GM21526 (cell line): ENCODE measurements around the gene ZC3H12D.

Experiments used
- ATAC-seq: cut with Tn5 transposase; IDR thresholded peaks from one replicate; pipeline ENCODE4 v1.9.1; 2021; ENCODE audit warnings: moderate library complexity; ENCODE audit not compliant: unreplicated experiment, low FRiP score

The ZC3H12D gene

DNA sequence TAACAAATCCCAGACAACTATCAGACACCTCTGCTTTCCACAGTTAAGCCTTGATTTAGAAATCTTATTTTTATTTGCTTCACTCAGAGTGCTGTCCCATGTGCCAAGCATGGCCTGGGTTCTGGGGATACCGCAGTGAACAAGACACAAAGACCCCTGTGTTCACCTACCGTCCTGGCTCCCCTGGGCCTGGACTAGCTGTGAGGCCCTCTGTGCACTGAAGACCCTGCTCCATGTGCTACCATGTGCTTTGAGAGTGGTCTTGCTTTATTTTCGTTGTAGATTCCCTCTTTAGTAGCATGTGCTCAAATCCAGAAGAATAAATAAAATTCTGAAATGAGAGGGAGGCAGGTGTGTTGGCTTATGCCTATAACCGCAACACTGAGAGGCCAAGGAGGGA lies 62.2 kb downstream of the ZC3H12D start:
- ATAC-seq: no peak

DNA sequence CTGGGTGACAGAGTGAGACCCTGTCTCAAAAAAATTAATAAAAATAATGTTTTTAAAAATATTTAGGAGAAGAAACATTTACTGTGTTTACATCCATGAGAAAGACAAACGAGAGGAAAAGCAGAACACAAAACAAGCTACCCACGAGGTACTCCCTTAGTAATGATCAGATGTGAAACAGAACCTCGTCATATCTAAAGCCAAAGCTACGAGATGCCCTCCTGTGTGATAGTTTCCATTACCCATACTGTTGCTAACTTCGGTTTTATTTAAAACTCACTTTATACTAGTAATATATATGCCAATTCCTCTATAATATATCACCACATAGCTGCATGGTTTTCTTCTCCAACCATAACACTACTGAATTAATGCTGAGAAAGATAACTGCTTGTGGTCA lies 63.7 kb downstream of the ZC3H12D start:
- ATAC-seq: no peak

DNA sequence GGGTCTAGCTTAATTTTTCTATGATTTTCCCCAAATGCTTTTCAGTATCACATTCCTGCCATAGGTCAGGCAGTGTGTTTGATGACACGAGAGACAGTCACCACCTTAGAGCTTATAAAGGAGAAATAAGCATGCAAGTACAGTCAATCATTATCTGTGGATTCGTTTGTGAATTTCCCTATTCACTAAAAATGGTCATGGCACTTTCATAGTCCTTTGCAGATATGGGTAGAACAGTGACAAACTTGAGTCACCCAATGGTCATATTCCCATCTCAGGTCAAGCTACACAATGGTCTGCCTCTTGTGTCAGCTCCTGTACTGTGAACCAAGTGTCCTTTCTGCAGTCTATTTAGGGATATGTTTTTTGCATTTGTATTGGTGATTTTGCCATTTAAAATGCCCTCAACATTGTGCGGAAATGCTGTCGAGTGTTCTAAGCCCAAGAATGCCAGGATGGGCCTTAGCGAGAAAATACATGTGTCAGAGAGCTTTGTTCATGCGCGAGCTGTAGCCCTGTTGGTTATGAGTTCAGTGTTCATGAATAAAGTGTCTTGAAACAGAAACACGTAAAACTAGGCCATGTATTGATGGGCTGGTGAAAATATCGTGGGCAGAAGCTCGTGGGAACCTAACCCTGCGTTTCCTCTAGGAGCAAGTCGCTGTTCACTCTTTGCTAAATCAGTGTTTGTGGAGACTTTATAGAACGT lies 65.0 kb downstream of the ZC3H12D start:
- ATAC-seq: no peak

DNA sequence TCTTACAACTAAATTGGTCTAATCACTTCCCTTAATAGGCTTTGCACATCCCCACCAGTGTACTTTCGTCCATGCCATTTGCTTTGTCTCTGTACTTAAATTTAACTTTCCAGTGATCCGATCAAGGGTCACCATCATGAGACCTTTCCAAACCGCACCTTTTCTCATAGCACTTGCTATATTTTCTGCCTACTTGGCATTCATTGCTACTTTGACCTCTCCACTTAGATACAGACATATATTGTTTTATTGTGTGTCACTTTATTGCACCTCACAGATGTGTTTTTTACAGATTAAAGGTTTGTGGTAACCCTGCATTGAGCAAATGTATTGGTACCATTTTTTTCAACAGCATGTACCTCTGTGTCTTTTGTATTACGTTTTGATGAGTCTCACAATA lies 70.0 kb downstream of the ZC3H12D start:
- ATAC-seq: no peak

DNA sequence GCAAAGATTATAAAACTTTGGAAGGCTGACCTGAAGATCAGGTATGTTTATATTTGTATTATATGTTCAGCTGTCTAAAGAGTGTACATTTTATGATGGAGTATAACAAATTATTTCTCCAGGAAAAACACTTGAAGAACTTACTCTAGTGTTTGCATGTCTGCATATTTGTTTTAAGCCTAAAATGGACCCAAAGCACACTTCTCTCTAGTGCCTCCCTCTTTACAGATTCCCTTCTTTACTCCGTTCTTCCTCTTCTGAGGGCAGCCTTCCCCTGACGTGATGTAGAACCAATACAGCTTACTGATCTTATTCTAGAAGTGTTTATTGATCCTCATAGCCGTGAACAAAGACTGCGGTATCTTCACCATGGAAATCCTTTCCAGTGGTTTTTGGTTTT lies 70.8 kb downstream of the ZC3H12D start:
- no peak for ATAC-seq

DNA sequence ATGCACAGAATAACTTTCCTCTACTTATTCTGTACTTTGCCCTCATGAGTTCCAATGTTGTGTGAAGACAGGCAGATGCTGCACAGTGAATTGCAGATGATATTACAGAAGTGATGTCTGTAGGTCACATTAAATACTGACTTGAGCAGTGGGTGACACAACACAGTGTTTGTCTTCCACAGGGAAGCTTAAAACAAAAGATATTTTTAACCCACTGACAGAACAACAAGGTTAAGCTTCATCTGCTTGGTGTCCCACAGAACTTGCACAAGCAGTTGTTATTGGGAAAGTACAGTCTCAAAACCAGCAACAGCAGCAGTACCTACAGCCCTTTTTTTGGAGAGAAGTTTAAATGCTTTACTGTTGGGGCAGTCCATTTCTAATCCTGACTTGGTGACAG lies 74.3 kb downstream of the ZC3H12D start:
- ATAC-seq: no peak

DNA sequence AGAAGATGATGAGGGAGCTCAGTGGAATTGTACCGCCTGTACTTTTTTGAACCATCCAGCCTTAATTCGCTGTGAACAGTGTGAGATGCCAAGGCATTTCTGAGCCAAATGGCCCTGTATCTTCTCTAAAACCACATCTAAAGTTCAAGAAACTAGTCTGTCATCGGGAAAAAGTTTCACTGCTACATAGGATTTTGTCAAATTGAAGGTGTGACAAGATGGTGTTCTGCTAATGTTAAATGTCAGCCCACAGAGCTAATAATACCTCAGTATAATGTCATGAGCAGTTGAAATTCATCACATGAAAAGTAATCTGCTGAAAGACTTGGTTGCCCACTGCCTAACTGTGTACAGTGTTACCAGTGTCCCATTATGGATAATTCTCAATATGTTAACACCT lies 75.2 kb downstream of the ZC3H12D start:
- ATAC-seq: no peak

DNA sequence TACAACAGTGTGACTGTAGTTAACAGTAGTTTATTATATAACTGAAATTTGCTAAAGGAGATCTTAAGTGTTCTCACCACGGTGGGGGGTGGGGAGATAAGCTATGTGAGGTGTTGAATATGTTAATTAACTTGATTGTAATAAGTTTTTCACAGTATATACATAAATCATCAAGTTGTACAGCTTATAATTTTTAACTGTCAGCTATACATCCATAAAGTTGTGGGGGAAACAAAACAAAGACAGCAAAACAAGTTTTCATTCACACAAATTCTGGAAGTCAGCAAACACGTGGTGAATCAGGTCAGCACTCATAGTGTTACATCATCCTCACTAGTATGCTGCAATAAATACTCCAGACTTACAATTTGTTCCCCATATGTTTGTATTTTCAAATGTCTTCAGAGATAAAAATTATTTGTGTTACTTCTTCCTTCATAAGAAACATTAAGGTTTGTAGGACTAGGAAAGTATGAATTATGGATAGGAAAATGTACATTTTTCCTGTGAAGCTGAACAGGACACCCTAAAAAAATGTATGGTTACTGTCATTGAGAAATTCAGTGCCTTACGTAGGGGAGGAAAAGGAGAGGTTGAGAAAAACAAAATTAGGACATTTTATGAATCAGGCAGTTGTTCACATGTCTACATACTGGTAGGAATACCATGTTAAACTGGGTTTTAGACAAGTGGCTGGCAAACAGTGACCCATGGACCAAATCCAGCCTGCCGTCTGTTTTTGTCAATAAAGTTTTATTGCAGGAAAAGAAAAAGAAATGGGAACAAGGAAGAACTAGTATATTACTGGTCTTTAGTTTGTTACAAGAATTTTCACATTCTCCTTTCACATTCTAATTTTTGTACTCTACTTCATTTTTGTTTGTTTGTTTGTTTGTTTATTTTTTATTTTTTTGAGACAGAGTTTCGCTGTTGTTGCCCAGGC lies 78.7 kb downstream of the ZC3H12D start:
- no peak for ATAC-seq

DNA sequence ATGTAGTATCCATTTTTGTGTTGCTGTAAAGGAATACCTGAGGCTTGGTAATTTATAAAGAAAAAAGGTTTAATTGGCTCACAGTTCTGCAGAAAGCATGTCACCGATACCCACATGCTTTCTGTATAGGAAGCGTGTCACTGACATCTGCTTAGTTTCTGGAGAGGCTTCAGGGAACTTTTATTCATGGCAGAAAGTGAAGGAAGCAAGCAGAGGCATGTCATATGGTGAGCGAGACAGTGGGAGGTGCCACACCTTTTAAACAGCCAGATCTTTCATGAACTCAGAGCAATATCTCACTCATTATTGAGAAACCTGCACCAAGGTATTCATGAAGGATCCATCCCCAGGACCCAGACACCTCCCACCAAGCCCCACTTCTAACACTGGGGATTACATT lies 81.3 kb downstream of the ZC3H12D start:
- ATAC-seq: no peak

DNA sequence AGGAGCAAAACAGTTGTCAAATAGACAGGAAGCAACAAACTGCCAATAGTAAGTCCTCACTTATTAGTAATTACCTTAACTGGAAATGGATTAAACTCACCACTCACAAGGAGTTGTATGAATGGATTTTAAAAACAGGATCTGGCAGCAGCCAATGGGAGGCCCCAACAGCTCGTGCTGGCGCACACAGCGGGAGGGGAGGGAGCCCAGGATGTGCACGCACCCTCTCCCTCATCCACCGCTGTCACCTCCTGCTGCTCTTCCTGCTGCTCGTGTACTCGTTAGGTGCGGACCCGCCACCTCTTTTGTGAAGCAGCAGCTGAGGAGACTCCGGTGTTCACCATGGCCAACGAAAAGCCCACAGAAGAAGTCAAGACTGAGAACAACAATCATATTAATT lies 84.8 kb downstream of the ZC3H12D start, which contains the start of gene SUMO4:
SUMO4 (plus strand) TSS at position 213 of the 400 bp plus-strand sequence; CDS start at position 343, 130 bp downstream.
- ATAC-seq: no peak

DNA sequence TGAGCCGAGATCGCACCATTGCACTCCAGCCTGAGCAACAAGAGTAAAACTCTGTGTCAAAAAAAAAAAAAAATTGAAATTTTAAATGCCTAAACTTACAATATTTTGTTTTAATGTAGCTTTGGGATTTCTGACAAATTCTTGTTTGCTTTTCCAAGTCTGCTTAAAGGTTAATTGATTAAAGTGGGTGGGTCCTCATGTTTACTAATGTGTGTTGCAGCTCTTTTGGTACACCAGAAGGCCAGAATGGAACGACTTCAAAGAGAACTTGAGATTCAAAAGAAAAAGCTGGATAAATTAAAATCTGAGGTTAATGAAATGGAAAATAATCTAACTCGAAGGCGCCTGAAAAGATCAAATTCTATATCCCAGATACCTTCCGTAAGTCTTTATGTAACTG lies 87.4 kb downstream of the ZC3H12D start:
- ATAC-seq: no peak
